ENCODE results near the gene MBP. TPM values are rescaled to one million over a fixed set of nuclear protein-coding genes. Genes with fewer than 3 reads are reported as not detected.

Gene MBP
- total and polyA plus RNA-seq, 4 experiments from 2014 or later: 92.2 to 187 (median 149) TPM

- peaks cover 35% of the 10 kb centered on the region for H3K4me1 ChIP-seq (ENCODE audit: insufficient read depth, low read length)
- ChIA-PET CTCF (ENCODE audit: partially characterized antibody) (interaction anchor here (0.8 to 1.1 kb wide), 3 partner anchors 56 to 162 kb away, joined by 3 to 5 read pairs (median 4); no protein-coding TSS in a partner anchor), POLR2A (ENCODE audit: partially characterized antibody) (interaction anchor here (0.8 to 5.3 kb wide), 4 partner anchors 12 to 89 kb away, joined by 3 to 28 read pairs (median 4); partner anchors contain the start of gene MBP)
- Mint-ChIP-seq H3K9me3 (peaks cover 0 to 30% (median 23%) of the 10 kb centered on the region in 8 donors), H3K4me1 (peaks cover 40 to 73% (median 56%) of the 10 kb centered on the region in 4 donors), H3K4me3 (peak overlapping the region in 3 of 8 donors; percentile 20 to 40 (median 22)), H3K36me3 (peaks cover 8% of the 10 kb centered on the region in 2 donors), H3K27me3 (no peaks in the 10 kb centered on the region), H3K27ac (peak overlapping the region; percentile 0 to 79 (median 44))
- H3K27me3 ChIP-seq (ENCODE audit: insufficient read depth, low read length): no peaks in the 10 kb centered on the region
- peaks cover 0 to 7% of the 10 kb centered on the region in 2 donors for H3K9me3 ChIP-seq (ENCODE audit: control insufficient read depth in 1 of 2, low read length in 2 of 2)
- intact Hi-C loops (cut with micrococcal nuclease): loop anchor here (5.0 kb wide), 1 partner anchor 37 kb away; no protein-coding TSS in a partner anchor
- H3K4me3 ChIP-seq (ENCODE audit: low read length in 2 of 2): no peak overlapping the region
- DNase-seq: peak in 4 of 5 donors; percentile 15 to 51 (median 31)
- H3K36me3 ChIP-seq (ENCODE audit: insufficient read depth, low read length): no peaks in the 10 kb centered on the region
- H3K27ac ChIP-seq (ENCODE audit: low read depth, low read length): no peak overlapping the region
Measured at GRCh38 chr18:77144451-77145118, 12.0 kb upstream of the MBP start.

GRCh38 chr18:77144046-77144445 is 11.5 kb upstream of the MBP start:
- Mint-ChIP-seq H3K27ac (peak overlapping the region in 6 of 7 donors; percentile 23 to 79 (median 46)), H3K4me1 (peaks cover 42 to 76% (median 58%) of the 10 kb centered on the region in 4 donors), H3K9me3 (peaks cover 0 to 30% (median 23%) of the 10 kb centered on the region in 8 donors), H3K27me3 (no peaks in the 10 kb centered on the region), H3K4me3 (peak overlapping the region in 5 of 8 donors; percentile 20 to 73 (median 40)), H3K36me3 (peaks cover 8% of the 10 kb centered on the region in 2 donors)
- Histone ChIP-seq H3K4me1 (ENCODE audit: insufficient read depth, low read length) (peaks cover 36% of the 10 kb centered on the region), H3K27ac (ENCODE audit: low read depth, low read length) (no peak overlapping the region), H3K9me3 (ENCODE audit: control insufficient read depth in 1 of 2, low read length in 2 of 2) (peaks cover 0 to 7% of the 10 kb centered on the region in 2 donors), H3K27me3 (ENCODE audit: insufficient read depth, low read length) (no peaks in the 10 kb centered on the region), H3K4me3 (ENCODE audit: low read length in 2 of 2) (no peak overlapping the region), H3K36me3 (ENCODE audit: insufficient read depth, low read length) (no peaks in the 10 kb centered on the region)
- no peak for DNase-seq
- intact Hi-C loops (cut with micrococcal nuclease): loop anchor here (5.0 kb wide), 1 partner anchor 37 kb away; no protein-coding TSS in a partner anchor
- CTCF ChIA-PET (ENCODE audit: partially characterized antibody): interaction anchor here (0.8 to 1.1 kb wide), 3 partner anchors 56 to 161 kb away, joined by 3 to 5 read pairs (median 4); no protein-coding TSS in a partner anchor
- POLR2A ChIA-PET (ENCODE audit: partially characterized antibody): interaction anchor here (1.1 to 5.3 kb wide), 3 partner anchors 12 to 81 kb away, joined by 3 to 28 read pairs (median 5); partner anchors contain the start of gene MBP

GRCh38 chr18:77143196-77143595 is 10.6 kb upstream of the MBP start:
- H3K27me3 Mint-ChIP-seq: no peaks in the 10 kb centered on the region
- H3K4me3 Mint-ChIP-seq: no peak overlapping the region
- ChIA-PET CTCF (ENCODE audit: partially characterized antibody) (no interaction called here), POLR2A (ENCODE audit: partially characterized antibody) (interaction anchor here (1.0 kb wide), 1 partner anchor 10 kb away, joined by 4 read pairs; no protein-coding TSS in a partner anchor)
- Histone ChIP-seq H3K27me3 (ENCODE audit: insufficient read depth, low read length) (no peaks in the 10 kb centered on the region), H3K4me1 (ENCODE audit: insufficient read depth, low read length) (peaks cover 36% of the 10 kb centered on the region), H3K9me3 (ENCODE audit: control insufficient read depth in 1 of 2, low read length in 2 of 2) (peaks cover 0 to 7% of the 10 kb centered on the region in 2 donors), H3K36me3 (ENCODE audit: insufficient read depth, low read length) (no peaks in the 10 kb centered on the region), H3K27ac (ENCODE audit: low read depth, low read length) (no peak overlapping the region), H3K4me3 (ENCODE audit: low read length in 2 of 2) (no peak overlapping the region)
- peaks cover 0 to 30% (median 23%) of the 10 kb centered on the region in 8 donors for H3K9me3 Mint-ChIP-seq
- peak overlapping the region in 3 of 7 donors; percentile 12 to 47 (median 28) for H3K27ac Mint-ChIP-seq
- H3K36me3 Mint-ChIP-seq: peaks cover 8% of the 10 kb centered on the region in 2 donors
- intact Hi-C loops (cut with micrococcal nuclease): loop anchor here (5.0 kb wide), 1 partner anchor 36 kb away; no protein-coding TSS in a partner anchor
- no peak for DNase-seq
- H3K4me1 Mint-ChIP-seq: peaks cover 42 to 76% (median 59%) of the 10 kb centered on the region in 4 donors

GRCh38 chr18:77141401-77142118 is 9.0 kb upstream of the MBP start:
- Histone ChIP-seq H3K27me3 (ENCODE audit: insufficient read depth, low read length) (no peaks in the 10 kb centered on the region), H3K4me1 (ENCODE audit: insufficient read depth, low read length) (peaks cover 30% of the 10 kb centered on the region), H3K36me3 (ENCODE audit: insufficient read depth, low read length) (no peaks in the 10 kb centered on the region), H3K4me3 (ENCODE audit: low read length in 2 of 2) (no peak overlapping the region), H3K27ac (ENCODE audit: low read depth, low read length) (no peak overlapping the region), H3K9me3 (ENCODE audit: control insufficient read depth in 1 of 2, low read length in 2 of 2) (peaks cover 0 to 7% of the 10 kb centered on the region in 2 donors)
- ChIA-PET CTCF (ENCODE audit: partially characterized antibody) (interaction anchor here (0.7 to 1.8 kb wide), 11 partner anchors 10 to 87 kb away, joined by 3 to 7 read pairs (median 4); no protein-coding TSS in a partner anchor), POLR2A (ENCODE audit: partially characterized antibody) (interaction anchor here (0.8 to 2.5 kb wide), 12 partner anchors 8 to 87 kb away, joined by 3 to 48 read pairs (median 6); partner anchors contain the start of gene MBP)
- intact Hi-C loops (cut with micrococcal nuclease): loop anchor here (2.0 to 5.0 kb wide), 2 partner anchors 34 to 65 kb away; no protein-coding TSS in a partner anchor
- Mint-ChIP-seq H3K4me1 (peaks cover 36 to 71% (median 49%) of the 10 kb centered on the region in 4 donors), H3K9me3 (peaks cover 0 to 30% (median 23%) of the 10 kb centered on the region in 8 donors), H3K36me3 (peaks cover 8% of the 10 kb centered on the region in 2 donors), H3K27ac (peak overlapping the region; percentile 69 to 94 (median 87)), H3K4me3 (peak overlapping the region in 3 of 8 donors; percentile 19 to 63 (median 36)), H3K27me3 (no peaks in the 10 kb centered on the region)
- no peak for DNase-seq

- peak; percentile 58 to 73 (median 60) for DNase-seq
- Mint-ChIP-seq H3K27me3 (no peaks in the 10 kb centered on the region), H3K9me3 (peaks cover 0 to 30% (median 23%) of the 10 kb centered on the region in 8 donors), H3K27ac (peak overlapping the region; percentile 74 to 94 (median 87)), H3K4me3 (peak overlapping the region in 7 of 8 donors; percentile 24 to 63 (median 36)), H3K4me1 (peaks cover 33 to 69% (median 43%) of the 10 kb centered on the region in 4 donors), H3K36me3 (peaks cover 8% of the 10 kb centered on the region in 2 donors)
- H3K9me3 ChIP-seq (ENCODE audit: control insufficient read depth in 1 of 2, low read length in 2 of 2): peaks cover 0 to 7% of the 10 kb centered on the region in 2 donors
- no peak overlapping the region for H3K27ac ChIP-seq (ENCODE audit: low read depth, low read length)
- no peaks in the 10 kb centered on the region for H3K27me3 ChIP-seq (ENCODE audit: insufficient read depth, low read length)
- H3K36me3 ChIP-seq (ENCODE audit: insufficient read depth, low read length): no peaks in the 10 kb centered on the region
- POLR2A ChIA-PET (ENCODE audit: partially characterized antibody): interaction anchor here (0.8 to 2.5 kb wide), 17 partner anchors 9 to 86 kb away, joined by 3 to 48 read pairs (median 5); partner anchors contain the start of gene MBP
- CTCF ChIA-PET (ENCODE audit: partially characterized antibody): interaction anchor here (0.7 to 1.8 kb wide), 9 partner anchors 10 to 140 kb away, joined by 3 to 7 read pairs (median 4); no protein-coding TSS in a partner anchor
- H3K4me1 ChIP-seq (ENCODE audit: insufficient read depth, low read length): peaks cover 30% of the 10 kb centered on the region
- H3K4me3 ChIP-seq (ENCODE audit: low read length in 2 of 2): no peak overlapping the region
- intact Hi-C loops (cut with micrococcal nuclease): loop anchor here (2.0 to 5.0 kb wide), 2 partner anchors 33 to 66 kb away; no protein-coding TSS in a partner anchor
Measured at GRCh38 chr18:77140439-77141109, 8.0 kb upstream of the MBP start.

- POLR2A ChIA-PET (ENCODE audit: partially characterized antibody): interaction anchor here (0.8 to 2.5 kb wide), 16 partner anchors 8 to 86 kb away, joined by 3 to 48 read pairs (median 6); partner anchors contain the start of gene MBP
- H3K36me3 ChIP-seq (ENCODE audit: insufficient read depth, low read length): no peaks in the 10 kb centered on the region
- H3K4me3 ChIP-seq (ENCODE audit: low read length in 2 of 2): no peak overlapping the region
- no peak overlapping the region for H3K27ac ChIP-seq (ENCODE audit: low read depth, low read length)
- Mint-ChIP-seq H3K27ac (peak overlapping the region in 6 of 7 donors; percentile 84 to 94 (median 88)), H3K27me3 (no peaks in the 10 kb centered on the region), H3K4me1 (peaks cover 32 to 65% (median 41%) of the 10 kb centered on the region in 4 donors), H3K36me3 (peaks cover 8% of the 10 kb centered on the region in 2 donors), H3K9me3 (peaks cover 0 to 29% (median 23%) of the 10 kb centered on the region in 8 donors), H3K4me3 (peak overlapping the region in 4 of 8 donors; percentile 24 to 63 (median 40))
- H3K4me1 ChIP-seq (ENCODE audit: insufficient read depth, low read length): peaks cover 30% of the 10 kb centered on the region
- CTCF ChIA-PET (ENCODE audit: partially characterized antibody): interaction anchor here (0.7 to 1.8 kb wide), 9 partner anchors 9 to 140 kb away, joined by 3 to 7 read pairs (median 4); no protein-coding TSS in a partner anchor
- peaks cover 0 to 7% of the 10 kb centered on the region in 2 donors for H3K9me3 ChIP-seq (ENCODE audit: control insufficient read depth in 1 of 2, low read length in 2 of 2)
- H3K27me3 ChIP-seq (ENCODE audit: insufficient read depth, low read length): no peaks in the 10 kb centered on the region
- intact Hi-C loops (cut with micrococcal nuclease): loop anchor here (2.0 to 5.0 kb wide), 2 partner anchors 33 to 67 kb away; no protein-coding TSS in a partner anchor
- no peak for DNase-seq
Measured at GRCh38 chr18:77140030-77140429, 7.4 kb upstream of the MBP start.
